KOPT-K1 (cell line): ENCODE measurements around the gene NOX4.
"Not testable (repeated sequence)": the region's sequence is repeated elsewhere in the genome, so short reads cannot be mapped to it uniquely, and the experiment has no call there.

ENCODE experiments used
- H3K27ac ChIP-seq: fragments of 200-600 bp; sonication (generic); 2 replicates; pipeline ENCODE4 v1.5.1; 2016; ENCODE audit warnings: antibody characterized with exemption, mild to moderate bottlenecking, low read depth, low read length; ENCODE audit not compliant: poor library complexity, severe bottlenecking
- H3K36me3 ChIP-seq: fragments of 200-600 bp; sonication (generic); 2 replicates; pipeline ENCODE4 v1.5.1; 2017; ENCODE audit warnings: antibody characterized with exemption, mild to moderate bottlenecking, low read length, moderate library complexity; ENCODE audit not compliant: insufficient read depth
- H3K9me3 ChIP-seq: fragments of 200-600 bp; sonication (generic); 2 replicates; pipeline ENCODE4 v1.5.1; 2017; ENCODE audit warnings: antibody characterized with exemption, low read length, mild to moderate bottlenecking; ENCODE audit not compliant: insufficient read depth, poor library complexity, severe bottlenecking

NOX4 gene

GRCh38 chr11:89379976-89380771 lies 111.0 kb downstream of the NOX4 start:
- H3K27ac ChIP-seq, H3K9me3 ChIP-seq, H3K36me3 ChIP-seq: not testable (repeated sequence)

GRCh38 chr11:89378986-89379385 lies 112.2 kb downstream of the NOX4 start:
- H3K9me3 ChIP-seq, H3K36me3 ChIP-seq, H3K27ac ChIP-seq: not testable (repeated sequence)

GRCh38 chr11:89369356-89369755 lies 121.8 kb downstream of the NOX4 start:
- not testable (repeated sequence) for H3K9me3 ChIP-seq, H3K36me3 ChIP-seq, H3K27ac ChIP-seq

- not testable (repeated sequence) for H3K27ac ChIP-seq, H3K9me3 ChIP-seq
These were observed 126.3 kb downstream of the NOX4 start for GRCh38 chr11:89364856-89365255.

GRCh38 chr11:89361734-89362133 lies 129.4 kb downstream of the NOX4 start:
- Histone ChIP-seq H3K27ac (no peak overlapping the region), H3K9me3 (no peaks in the 10 kb centered on the region), H3K36me3 (no peaks in the 10 kb centered on the region)

More at GRCh38 chr11:89364856-89365255, 126.3 kb downstream of the NOX4 start:
- H3K36me3 ChIP-seq, result not testable (repeated sequence)

GRCh38 chr11:89359208-89359607 lies 132.0 kb downstream of the NOX4 start:
- not testable (repeated sequence) for H3K27ac ChIP-seq, H3K36me3 ChIP-seq, H3K9me3 ChIP-seq

- H3K27ac ChIP-seq, result no peak overlapping the region
These were observed 132.4 kb downstream of the NOX4 start for GRCh38 chr11:89358761-89359160.

GRCh38 chr11:89355646-89356045 lies 135.5 kb downstream of the NOX4 start:
- Histone ChIP-seq H3K27ac (no peak overlapping the region), H3K9me3 (no peaks in the 10 kb centered on the region), H3K36me3 (no peaks in the 10 kb centered on the region)

More at GRCh38 chr11:89358761-89359160, 132.4 kb downstream of the NOX4 start:
- no peaks in the 10 kb centered on the region for H3K36me3 ChIP-seq
- no peaks in the 10 kb centered on the region for H3K9me3 ChIP-seq

GRCh38 chr11:89354513-89354912 lies 136.7 kb downstream of the NOX4 start:
- H3K27ac ChIP-seq, H3K36me3 ChIP-seq, H3K9me3 ChIP-seq: not testable (repeated sequence)

GRCh38 chr11:89347071-89347470 lies 144.1 kb downstream of the NOX4 start:
- H3K36me3 ChIP-seq, result no peaks in the 10 kb centered on the region
- no peak overlapping the region for H3K27ac ChIP-seq
- no peaks in the 10 kb centered on the region for H3K9me3 ChIP-seq

GRCh38 chr11:89346601-89347000 lies 144.6 kb downstream of the NOX4 start:
- no peaks in the 10 kb centered on the region for H3K36me3 ChIP-seq
- no peak overlapping the region for H3K27ac ChIP-seq
- no peaks in the 10 kb centered on the region for H3K9me3 ChIP-seq

GRCh38 chr11:89342880-89343572 lies 148.1 kb downstream of the NOX4 start:
- not testable (repeated sequence) for H3K36me3 ChIP-seq, H3K9me3 ChIP-seq, H3K27ac ChIP-seq

GRCh38 chr11:89340450-89340849 lies 150.7 kb downstream of the NOX4 start:
- H3K36me3 ChIP-seq, H3K27ac ChIP-seq, H3K9me3 ChIP-seq: not testable (repeated sequence)

- H3K27ac ChIP-seq, H3K9me3 ChIP-seq, H3K36me3 ChIP-seq: not testable (repeated sequence)
These were observed 153.1 kb downstream of the NOX4 start for GRCh38 chr11:89338073-89338472.

GRCh38 chr11:89337100-89337650 lies 154.0 kb downstream of the NOX4 start:
- H3K36me3 ChIP-seq, H3K27ac ChIP-seq, H3K9me3 ChIP-seq: not testable (repeated sequence)

GRCh38 chr11:89333704-89334103 lies 157.5 kb downstream of the NOX4 start:
- H3K36me3 ChIP-seq, H3K9me3 ChIP-seq, H3K27ac ChIP-seq: not testable (repeated sequence)
